HEK293 (cell line): Measurements from ENCODE around the gene BRWD1.

Experiments used
- CTCF ChIA-PET: fragments of 350-600 bp; formaldehyde crosslinking; extraction: SDS; loops from one replicate; lab custom pipeline; 2021; ENCODE audit warnings: antibody characterized with exemption; lab: Yijun Ruan, JAX
- POLR2A ChIA-PET: fragments of 300-600 bp; formaldehyde crosslinking; extraction: SDS; loops from one replicate; lab custom pipeline; 2020; ENCODE audit warnings: antibody characterized with exemption, inconsistent platforms; lab: Yijun Ruan, JAX
- H3K27ac ChIP-seq: fragments of 200-500 bp; sonication (Bioruptor generic); 2 replicates; pipeline ENCODE4 v1.5.1; 2014; ENCODE audit warnings: low read depth, low read length, control low read depth, inconsistent platforms; ENCODE audit errors: extremely low read depth
- H3K36me3 ChIP-seq, 2 experiments: fragments of 200-500 bp in 1 of 2; sonication (Bioruptor generic) in 1 of 2; 1 replicate in 1 of 2; 2 replicates in 1 of 2; pipeline ENCODE4 v1.5.1; 2014 to 2017; ENCODE audit warnings: inconsistent platforms in 2 of 2, low read length in 2 of 2; ENCODE audit not compliant: control insufficient read depth in 2 of 2, insufficient read depth in 1 of 2
- H3K4me1 ChIP-seq: fragments of 200-500 bp; sonication (Bioruptor generic); 2 replicates; pipeline ENCODE4 v1.5.1; 2014; ENCODE audit warnings: mild to moderate bottlenecking, low read length, inconsistent platforms; ENCODE audit not compliant: control insufficient read depth, insufficient read depth
- H3K4me3 ChIP-seq: 2 replicates; pipeline ENCODE4 v1.5.1; 2011; ENCODE audit warnings: low read depth, mild to moderate bottlenecking, control low read depth, low read length, moderate library complexity
- H3K9me3 ChIP-seq: fragments of 200-500 bp; sonication (Bioruptor generic); 2 replicates; pipeline ENCODE4 v1.5.1; 2014; ENCODE audit warnings: low read depth, low read length, inconsistent platforms; ENCODE audit not compliant: control insufficient read depth, insufficient read depth
- GLI4 ChIP-seq: fragments of 450-650 bp; formaldehyde crosslinking; IDR thresholded peaks from 2 replicates; pipeline ENCODE4 v1.5.1; 2016; ENCODE audit warnings: missing biosample characterization, missing genetic modification characterization
- TRIM28 ChIP-seq: IDR thresholded peaks from 2 replicates; pipeline ENCODE4 v1.6.1; 2011; ENCODE audit warnings: low read length, control low read depth, borderline replicate concordance
- ZNF121 ChIP-seq: fragments of 450-650 bp; formaldehyde crosslinking; IDR thresholded peaks from 2 replicates; pipeline ENCODE4 v1.5.1; 2016; ENCODE audit warnings: missing biosample characterization, missing genetic modification characterization
- ZNF473 ChIP-seq: fragments of 450-650 bp; formaldehyde crosslinking; IDR thresholded peaks from 2 replicates; pipeline ENCODE4 v1.5.1; 2017; ENCODE audit warnings: missing biosample characterization, missing genetic modification characterization
- ZNF555 ChIP-seq: fragments of 450-650 bp; formaldehyde crosslinking; conservative IDR thresholded peaks from 2 replicates; pipeline ENCODE4 v1.5.1; 2017; ENCODE audit warnings: missing biosample characterization, mild to moderate bottlenecking, missing genetic modification characterization, inconsistent platforms
- TF ChIP-seq, protein P1 (sequence below): fragments of 450-650 bp; formaldehyde crosslinking; IDR thresholded peaks from 2 replicates; pipeline ENCODE4 v1.5.1; 2017; ENCODE audit warnings: missing biosample characterization, missing genetic modification characterization
- TF ChIP-seq, protein P2 (sequence below): fragments of 450-650 bp; formaldehyde crosslinking; IDR thresholded peaks from 2 replicates; pipeline ENCODE4 v1.5.1; 2016; ENCODE audit warnings: missing biosample characterization, missing genetic modification characterization

The BRWD1 gene

DNA sequence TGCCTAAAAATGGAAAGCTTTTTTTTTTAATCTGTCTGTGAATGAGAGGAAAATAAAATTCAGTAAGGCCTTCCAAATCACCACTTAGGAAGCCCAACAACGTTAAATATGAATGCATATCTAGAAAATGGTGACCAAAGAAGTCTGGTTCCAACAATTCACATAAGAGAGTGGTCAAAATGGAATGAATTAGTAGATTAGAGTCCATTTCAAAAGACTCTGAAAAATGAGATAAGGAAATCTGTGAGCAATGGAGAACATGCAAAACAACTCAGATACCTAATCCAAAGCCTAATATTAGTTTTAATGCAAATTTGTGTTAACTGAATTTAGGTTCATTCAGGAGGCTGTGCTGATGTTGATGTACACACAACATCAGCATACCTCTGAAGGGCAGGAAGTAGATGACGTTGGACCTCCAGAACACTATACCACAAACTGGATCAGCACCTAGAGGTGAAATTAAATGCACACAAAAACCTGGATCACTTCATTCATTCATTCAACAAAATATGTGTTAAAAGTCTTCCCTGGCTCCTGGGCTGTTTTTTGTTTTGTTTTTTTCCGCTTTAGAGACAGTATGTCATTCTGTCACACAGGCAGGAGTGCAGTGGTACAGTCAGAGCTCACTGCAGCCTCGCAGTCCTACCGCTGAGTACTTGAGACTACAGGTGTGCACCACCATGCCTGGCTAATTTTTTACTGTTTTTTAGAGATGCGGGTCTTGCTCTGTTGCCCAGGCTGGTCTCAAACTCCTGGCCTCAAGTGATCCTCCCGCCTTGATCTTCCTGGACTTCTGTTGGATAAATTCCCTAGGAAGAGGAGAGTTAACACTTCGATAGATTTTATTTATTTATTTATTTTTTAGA is 4.9 kb upstream of the BRWD1 start:
- no peaks in the 10 kb centered on the region for H3K36me3 ChIP-seq
- no peaks in the 10 kb centered on the region; the same call in 1 of the 2 replicates for H3K4me1 ChIP-seq
- no peak overlapping the region for H3K27ac ChIP-seq
- CTCF ChIA-PET = interaction anchor here (0.7 to 1.1 kb wide), 2 partner anchors 29 to 281 kb away, joined by 3 to 4 read pairs; no protein-coding TSS in a partner anchor
- TF ChIP-seq ZNF473 (no peak), ZNF121 (tag by site-specific recombination) (peak; percentile 88; the same call in 1 of the 2 replicates)
- POLR2A ChIA-PET = interaction anchor here (1.1 to 6.8 kb wide), 3 partner anchors 20 to 84 kb away, joined by 3 to 79 read pairs (median 4); partner anchors contain the start of gene HMGN1
- no peak overlapping the region for H3K4me3 ChIP-seq
- no peaks in the 10 kb centered on the region for H3K9me3 ChIP-seq

DNA sequence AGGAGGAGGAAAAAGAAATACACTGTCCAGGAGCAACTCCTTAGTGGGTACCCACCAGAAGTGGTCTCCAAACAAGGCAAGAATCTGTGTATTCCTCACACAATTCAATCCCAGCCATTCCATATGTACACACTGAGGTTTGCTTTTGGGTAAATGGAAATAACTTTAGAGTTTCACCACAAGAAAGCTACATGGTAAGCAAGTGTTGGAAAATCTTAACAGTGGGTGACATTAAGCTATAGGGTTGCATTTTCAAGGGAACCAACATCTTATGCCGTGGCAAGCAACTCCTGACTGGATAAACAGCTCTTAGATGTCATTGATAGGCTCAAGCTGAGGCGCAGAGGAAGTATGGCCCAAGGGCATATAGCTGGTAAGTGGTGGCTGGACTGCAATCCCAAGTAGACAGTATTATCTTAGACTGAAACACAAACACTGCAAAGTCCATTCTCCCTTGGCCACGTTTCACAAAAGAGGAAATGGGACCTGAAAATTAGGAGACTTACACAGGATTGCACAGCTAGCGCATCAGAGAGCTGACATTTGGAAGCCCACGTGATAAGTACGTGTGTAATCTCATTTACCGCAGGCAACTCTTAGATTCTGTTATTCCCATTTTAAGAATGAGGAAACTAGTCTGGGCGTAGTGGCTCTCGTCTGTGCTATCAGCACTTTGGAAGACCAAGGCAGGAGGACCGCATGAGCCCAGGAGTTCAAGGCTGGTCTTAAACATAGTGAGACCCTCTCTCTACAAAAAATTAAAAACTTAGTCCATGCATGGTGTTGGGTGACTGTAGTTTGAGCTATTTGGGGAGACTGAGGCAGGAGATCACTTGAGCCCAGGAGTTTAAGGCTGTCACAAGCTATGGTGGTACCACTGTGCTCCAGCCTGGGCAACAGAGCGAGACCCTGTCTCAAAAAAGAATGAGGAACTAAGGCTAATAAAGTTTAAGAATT is 4.0 kb upstream of the BRWD1 start:
- ChIA-PET CTCF (interaction anchor here (0.6 to 1.1 kb wide), 3 partner anchors 30 to 280 kb away, joined by 3 to 4 read pairs (median 3); no protein-coding TSS in a partner anchor), POLR2A (interaction anchor here (0.5 to 6.8 kb wide), 5 partner anchors 21 to 83 kb away, joined by 3 to 79 read pairs (median 4); partner anchors contain the start of gene HMGN1)
- no peak overlapping the region for H3K4me3 ChIP-seq
- H3K36me3 ChIP-seq = no peaks in the 10 kb centered on the region
- no peak overlapping the region for H3K27ac ChIP-seq
- TF ChIP-seq GLI4 (tag by site-specific recombination) (no peak), TRIM28 (peak; percentile 94), ZNF555 (no peak)
- TF ChIP-seq, protein P1, sequence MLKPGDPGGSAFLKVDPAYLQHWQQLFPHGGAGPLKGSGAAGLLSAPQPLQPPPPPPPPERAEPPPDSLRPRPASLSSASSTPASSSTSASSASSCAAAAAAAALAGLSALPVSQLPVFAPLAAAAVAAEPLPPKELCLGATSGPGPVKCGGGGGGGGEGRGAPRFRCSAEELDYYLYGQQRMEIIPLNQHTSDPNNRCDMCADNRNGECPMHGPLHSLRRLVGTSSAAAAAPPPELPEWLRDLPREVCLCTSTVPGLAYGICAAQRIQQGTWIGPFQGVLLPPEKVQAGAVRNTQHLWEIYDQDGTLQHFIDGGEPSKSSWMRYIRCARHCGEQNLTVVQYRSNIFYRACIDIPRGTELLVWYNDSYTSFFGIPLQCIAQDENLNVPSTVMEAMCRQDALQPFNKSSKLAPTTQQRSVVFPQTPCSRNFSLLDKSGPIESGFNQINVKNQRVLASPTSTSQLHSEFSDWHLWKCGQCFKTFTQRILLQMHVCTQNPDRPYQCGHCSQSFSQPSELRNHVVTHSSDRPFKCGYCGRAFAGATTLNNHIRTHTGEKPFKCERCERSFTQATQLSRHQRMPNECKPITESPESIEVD (tag by site-specific recombination) = no peak
- no peaks in the 10 kb centered on the region for H3K9me3 ChIP-seq
- H3K4me1 ChIP-seq = no peaks in the 10 kb centered on the region; the same call in 1 of the 2 replicates

DNA sequence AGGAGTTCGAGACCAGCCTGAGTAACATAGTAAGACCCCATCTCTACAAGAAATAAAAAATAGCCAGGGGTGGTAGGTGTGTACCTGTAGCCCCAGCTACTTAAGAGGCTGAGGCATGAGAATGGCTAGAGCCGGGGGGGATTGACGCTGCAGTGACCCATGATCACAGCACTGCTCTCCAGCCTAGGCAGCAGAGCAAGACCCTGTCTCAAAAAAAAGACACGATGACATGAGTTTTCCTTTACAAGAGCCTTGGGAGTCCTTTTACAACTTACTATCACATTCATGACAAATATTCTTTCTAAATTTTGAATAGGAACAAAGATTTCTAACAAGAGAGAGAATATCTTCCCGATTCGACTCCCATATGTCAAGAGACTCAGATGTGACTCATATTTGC is 3.3 kb upstream of the BRWD1 start:
- CTCF ChIA-PET = no interaction called here
- H3K36me3 ChIP-seq = peaks cover 1 to 3% of the 10 kb centered on the region in 2 experiments; a peak in 2 of 3 replicates
- H3K4me1 ChIP-seq = peaks cover 3% of the 10 kb centered on the region; the same call in 1 of the 2 replicates
- no peaks in the 10 kb centered on the region for H3K9me3 ChIP-seq
- H3K4me3 ChIP-seq = no peak overlapping the region
- no peak overlapping the region for H3K27ac ChIP-seq
- TF ChIP-seq, protein P2, sequence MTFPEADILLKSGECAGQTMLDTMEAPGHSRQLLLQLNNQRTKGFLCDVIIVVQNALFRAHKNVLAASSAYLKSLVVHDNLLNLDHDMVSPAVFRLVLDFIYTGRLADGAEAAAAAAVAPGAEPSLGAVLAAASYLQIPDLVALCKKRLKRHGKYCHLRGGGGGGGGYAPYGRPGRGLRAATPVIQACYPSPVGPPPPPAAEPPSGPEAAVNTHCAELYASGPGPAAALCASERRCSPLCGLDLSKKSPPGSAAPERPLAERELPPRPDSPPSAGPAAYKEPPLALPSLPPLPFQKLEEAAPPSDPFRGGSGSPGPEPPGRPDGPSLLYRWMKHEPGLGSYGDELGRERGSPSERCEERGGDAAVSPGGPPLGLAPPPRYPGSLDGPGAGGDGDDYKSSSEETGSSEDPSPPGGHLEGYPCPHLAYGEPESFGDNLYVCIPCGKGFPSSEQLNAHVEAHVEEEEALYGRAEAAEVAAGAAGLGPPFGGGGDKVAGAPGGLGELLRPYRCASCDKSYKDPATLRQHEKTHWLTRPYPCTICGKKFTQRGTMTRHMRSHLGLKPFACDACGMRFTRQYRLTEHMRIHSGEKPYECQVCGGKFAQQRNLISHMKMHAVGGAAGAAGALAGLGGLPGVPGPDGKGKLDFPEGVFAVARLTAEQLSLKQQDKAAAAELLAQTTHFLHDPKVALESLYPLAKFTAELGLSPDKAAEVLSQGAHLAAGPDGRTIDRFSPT = no peak
- POLR2A ChIA-PET = interaction anchor here (0.5 to 6.8 kb wide), 4 partner anchors 22 to 71 kb away, joined by 3 to 79 read pairs (median 4); partner anchors contain the start of gene HMGN1
